ENCODE measurements around the gene CLEC3A.

GRCh38 chr16:78028018-78028417 is 5.7 kb downstream of the CLEC3A start:
- TF ChIP-seq CTCF (IDR thresholded peaks at IDR 0.05) (no peak), POLR2AphosphoS5 (IDR thresholded peaks at IDR 0.05; ENCODE audit: low read depth, low read length) (no peak), SIN3A (IDR thresholded peaks at IDR 0.05; ENCODE audit: borderline replicate concordance, insufficient read depth, low read depth, low read length) (no peak), REST (IDR thresholded peaks at IDR 0.05; ENCODE audit: insufficient read depth in 1 of 2, low read depth in 2 of 2, low read length in 1 of 2) (no peak)

Data from Panc1 (cell line).